ENCODE data around the gene TOMM40L. TPM values are rescaled to one million over a fixed set of nuclear protein-coding genes. Genes with fewer than 3 reads are reported as not detected.

Gene TOMM40L
- total and polyA plus RNA-seq, 9 donors = 2.4 to 15.2 (median 7.5) TPM

DNA sequence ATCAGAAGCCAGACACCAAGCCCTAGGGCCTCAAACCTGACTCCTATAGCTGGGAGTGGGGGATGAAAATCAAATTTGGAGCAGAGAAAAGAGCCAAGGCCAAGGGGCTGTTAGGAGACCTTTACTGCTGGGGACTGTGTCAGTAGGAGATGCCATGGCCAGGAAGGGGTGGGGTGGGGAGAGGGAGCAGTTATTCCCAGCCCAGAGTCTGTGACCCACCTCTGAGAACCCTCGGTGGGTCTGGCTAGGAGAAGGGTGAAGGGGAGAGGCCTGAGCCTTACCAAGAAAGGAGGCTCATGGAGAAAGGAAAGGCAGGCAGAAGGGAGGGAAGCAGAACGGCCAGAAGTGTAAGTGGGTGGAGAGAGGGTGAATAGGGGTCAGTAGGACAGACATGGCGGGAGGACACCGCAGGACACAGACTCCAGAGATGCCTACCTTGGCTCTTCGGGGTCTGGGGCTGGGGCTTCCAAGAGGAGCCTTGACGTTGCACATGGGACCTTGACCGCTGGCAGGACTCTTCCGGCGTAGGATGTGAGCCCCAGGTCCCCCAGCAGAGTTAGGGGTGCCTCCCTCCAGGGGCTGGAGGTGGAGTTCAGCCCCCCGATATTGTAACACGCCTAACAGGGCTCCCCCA is 28.2 kb upstream of the TOMM40L start:
- Histone ChIP-seq H3K27ac (peak overlapping the region; percentile 84 to 96), H3K9me3 (no peaks in the 10 kb centered on the region), H3K4me1 (ENCODE audit: insufficient read depth) (peaks cover 37% of the 10 kb centered on the region), H3K27me3 (no peaks in the 10 kb centered on the region), H3K4me3 (peak overlapping the region; percentile 44), H3K36me3 (no peaks in the 10 kb centered on the region)
- 25 to 38% (median 33%) methylated on average over 9 to 11 of the region's 11 CpGs for WGBS, 3 donors
- intact Hi-C loops (cut with DNase I) = loop anchor here in 2 of 4 donors (10.0 kb wide), 1 partner anchor 187 kb away; no protein-coding TSS in a partner anchor
- peak in 2 of 5 donors; percentile 44 to 48 for DNase-seq
- TF ChIP-seq EP300 (IDR thresholded peaks at IDR 0.05) = no peak
- no peak for TF ChIP-seq POLR2A (IDR thresholded peaks at IDR 0.05)
- TF ChIP-seq, protein P1, sequence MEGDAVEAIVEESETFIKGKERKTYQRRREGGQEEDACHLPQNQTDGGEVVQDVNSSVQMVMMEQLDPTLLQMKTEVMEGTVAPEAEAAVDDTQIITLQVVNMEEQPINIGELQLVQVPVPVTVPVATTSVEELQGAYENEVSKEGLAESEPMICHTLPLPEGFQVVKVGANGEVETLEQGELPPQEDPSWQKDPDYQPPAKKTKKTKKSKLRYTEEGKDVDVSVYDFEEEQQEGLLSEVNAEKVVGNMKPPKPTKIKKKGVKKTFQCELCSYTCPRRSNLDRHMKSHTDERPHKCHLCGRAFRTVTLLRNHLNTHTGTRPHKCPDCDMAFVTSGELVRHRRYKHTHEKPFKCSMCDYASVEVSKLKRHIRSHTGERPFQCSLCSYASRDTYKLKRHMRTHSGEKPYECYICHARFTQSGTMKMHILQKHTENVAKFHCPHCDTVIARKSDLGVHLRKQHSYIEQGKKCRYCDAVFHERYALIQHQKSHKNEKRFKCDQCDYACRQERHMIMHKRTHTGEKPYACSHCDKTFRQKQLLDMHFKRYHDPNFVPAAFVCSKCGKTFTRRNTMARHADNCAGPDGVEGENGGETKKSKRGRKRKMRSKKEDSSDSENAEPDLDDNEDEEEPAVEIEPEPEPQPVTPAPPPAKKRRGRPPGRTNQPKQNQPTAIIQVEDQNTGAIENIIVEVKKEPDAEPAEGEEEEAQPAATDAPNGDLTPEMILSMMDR (IDR thresholded peaks at IDR 0.05) = no peak

GRCh38 chr1:161198194-161198896 is 27.5 kb upstream of the TOMM40L start:
- DNase-seq = peak; percentile 50 to 78 (median 76)
- Histone ChIP-seq H3K4me1 (ENCODE audit: insufficient read depth) (peaks cover 41% of the 10 kb centered on the region), H3K27ac (peak overlapping the region; percentile 84 to 96), H3K9me3 (no peaks in the 10 kb centered on the region), H3K4me3 (peak overlapping the region; percentile 44), H3K36me3 (no peaks in the 10 kb centered on the region), H3K27me3 (no peaks in the 10 kb centered on the region)
- TF ChIP-seq EP300 (IDR thresholded peaks at IDR 0.05) (no peak), POLR2A (IDR thresholded peaks at IDR 0.05) (no peak)
- TF ChIP-seq, protein P1 (IDR thresholded peaks at IDR 0.05) = no peak
- WGBS, 3 donors = 5 to 13% (median 6%) methylated on average over 20 of the region's 20 CpGs
- intact Hi-C loops (cut with DNase I) = loop anchor here in 2 of 4 donors (10.0 kb wide), 1 partner anchor 186 kb away; no protein-coding TSS in a partner anchor

DNA sequence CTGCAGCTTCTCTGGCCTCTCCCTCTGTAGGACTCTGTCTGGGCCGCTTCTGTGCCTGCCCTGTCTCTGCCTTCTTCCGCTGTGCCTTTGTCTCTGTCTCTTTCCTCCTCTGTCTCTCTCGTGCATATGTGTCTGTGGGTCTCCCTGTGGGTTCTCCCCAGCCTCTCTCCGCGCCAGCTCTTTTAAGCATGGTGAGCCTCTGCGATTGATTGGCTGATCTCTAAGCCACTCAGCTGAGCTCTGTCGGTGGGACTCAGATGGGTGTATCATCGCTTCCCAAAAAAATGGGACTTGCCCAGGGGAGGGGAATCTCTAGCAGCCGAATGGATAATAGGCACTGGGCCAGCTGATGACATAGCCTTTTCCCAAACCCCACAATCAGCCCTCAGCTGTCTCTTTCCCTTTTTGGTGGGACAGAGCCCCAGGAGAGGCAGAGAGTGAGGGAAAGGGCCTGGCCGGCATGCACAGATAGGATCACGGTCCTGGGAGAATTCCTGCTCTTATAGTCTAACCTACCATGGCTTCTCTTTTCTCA is 26.9 kb upstream of the TOMM40L start, which contains the start of gene ADAMTS4:
Gene ADAMTS4 (minus strand): TSS at position 158 of the 535 bp plus-strand sequence. CDS start 427 bp downstream, outside the sequence.
- Histone ChIP-seq H3K4me3 (peak within 1 kb of the TSS; percentile 44), H3K27ac (peak within 1 kb of the TSS; percentile 96), H3K27me3 (no peaks in the 10 kb centered on the region), H3K4me1 (ENCODE audit: insufficient read depth) (peaks cover 44% of the 10 kb centered on the region), H3K36me3 (no peaks in the 10 kb centered on the region), H3K9me3 (no peaks in the 10 kb centered on the region)
- DNase-seq = peak; percentile 82 to 95 (median 85)
- intact Hi-C loops (cut with DNase I) = loop anchor here in 2 of 4 donors (10.0 kb wide), 1 partner anchor 186 kb away; no protein-coding TSS in a partner anchor
- 15 to 19% (median 17%) methylated on average over 11 of the region's 11 CpGs for WGBS, 3 donors
- TF ChIP-seq POLR2A (IDR thresholded peaks at IDR 0.05) = peak; percentile 97
- TF ChIP-seq, protein P1 (IDR thresholded peaks at IDR 0.05) = peak in 1 of 3 donors; percentile 9
- no peak for TF ChIP-seq EP300 (IDR thresholded peaks at IDR 0.05)

- H3K27ac ChIP-seq = peak overlapping the region; percentile 96
- H3K36me3 ChIP-seq = no peaks in the 10 kb centered on the region
- 36 to 50% (median 36%) methylated on average over 5 of the region's 5 CpGs for WGBS, 3 donors
- intact Hi-C loops (cut with DNase I) = loop anchor here in 2 of 4 donors (10.0 kb wide), 1 partner anchor 185 kb away; no protein-coding TSS in a partner anchor
- TF ChIP-seq POLR2A (IDR thresholded peaks at IDR 0.05) = no peak
- TF ChIP-seq, protein P1 (IDR thresholded peaks at IDR 0.05) = no peak
- TF ChIP-seq EP300 (IDR thresholded peaks at IDR 0.05) = no peak
- peaks cover 44% of the 10 kb centered on the region for H3K4me1 ChIP-seq (ENCODE audit: insufficient read depth)
- no peaks in the 10 kb centered on the region for H3K27me3 ChIP-seq
- peak in 3 of 5 donors; percentile 56 to 61 (median 60) for DNase-seq
- no peak overlapping the region for H3K4me3 ChIP-seq
- H3K9me3 ChIP-seq = no peaks in the 10 kb centered on the region
These were observed 26.2 kb upstream of the TOMM40L start for GRCh38 chr1:161199506-161200139.

Data from ovary (tissue), 9 donors.